ENCODE results near the gene HHAT.

Gene HHAT

GRCh38 chr1:210374600-210374953 lies 45.9 kb downstream of the HHAT start:
- no peak overlapping the region for H3K4me2 ChIP-seq (ENCODE audit: insufficient read depth, low read length)
- H3K9me3 ChIP-seq (ENCODE audit: insufficient read depth, low read length, severe bottlenecking), result no peaks in the 10 kb centered on the region
- no peak for DNase-seq
- H3K4me3 ChIP-seq (ENCODE audit: low read depth in 1 of 2, low read length in 2 of 2), result no peak overlapping the region
- H2AFZ ChIP-seq (ENCODE audit: low read depth, low read length), result no peak overlapping the region
- no peaks in the 10 kb centered on the region for H3K79me2 ChIP-seq (ENCODE audit: insufficient read depth, low read length)
- H3K36me3 ChIP-seq (ENCODE audit: insufficient read depth, low read length), result no peaks in the 10 kb centered on the region
- no peak overlapping the region for H3K9ac ChIP-seq (ENCODE audit: low read depth, low read length)
- TF ChIP-seq CTCF (IDR thresholded peaks at IDR 0.05; ENCODE audit: borderline replicate concordance, extremely low read depth, low read length, poor library complexity, severe bottlenecking) (no peak), EZH2 (IDR thresholded peaks at IDR 0.05; ENCODE audit: borderline replicate concordance, low read depth, low read length, severe bottlenecking) (no peak)
- no peak for ATAC-seq (ENCODE audit: insufficient read depth, low read depth)
- no peaks in the 10 kb centered on the region for H3K27me3 ChIP-seq (ENCODE audit: insufficient read depth, low read length, poor library complexity)
- no peaks in the 10 kb centered on the region for H3K4me1 ChIP-seq (ENCODE audit: insufficient read depth, low read length)
- H3K27ac ChIP-seq (ENCODE audit: low read length), result no peak overlapping the region
- H4K20me1 ChIP-seq (ENCODE audit: insufficient read depth, low read length), result no peaks in the 10 kb centered on the region

- Histone ChIP-seq H3K4me1 (ENCODE audit: insufficient read depth, low read length) (no peaks in the 10 kb centered on the region), H3K36me3 (ENCODE audit: insufficient read depth, low read length) (no peaks in the 10 kb centered on the region), H3K27ac (ENCODE audit: low read length) (no peak overlapping the region), H3K4me2 (ENCODE audit: insufficient read depth, low read length) (no peak overlapping the region), H4K20me1 (ENCODE audit: insufficient read depth, low read length) (no peaks in the 10 kb centered on the region), H2AFZ (ENCODE audit: low read depth, low read length) (no peak overlapping the region), H3K9me3 (ENCODE audit: insufficient read depth, low read length, severe bottlenecking) (no peaks in the 10 kb centered on the region), H3K79me2 (ENCODE audit: insufficient read depth, low read length) (no peaks in the 10 kb centered on the region), H3K9ac (ENCODE audit: low read depth, low read length) (no peak overlapping the region), H3K27me3 (ENCODE audit: insufficient read depth, low read length, poor library complexity) (no peaks in the 10 kb centered on the region), H3K4me3 (ENCODE audit: low read depth in 1 of 2, low read length in 2 of 2) (no peak overlapping the region)
- no peak for DNase-seq
- TF ChIP-seq EZH2 (IDR thresholded peaks at IDR 0.05; ENCODE audit: borderline replicate concordance, low read depth, low read length, severe bottlenecking) (no peak), CTCF (IDR thresholded peaks at IDR 0.05; ENCODE audit: borderline replicate concordance, extremely low read depth, low read length, poor library complexity, severe bottlenecking) (no peak)
- no peak for ATAC-seq (ENCODE audit: insufficient read depth, low read depth)
Measured at GRCh38 chr1:210376836-210377372, 48.2 kb downstream of the HHAT start.

- Histone ChIP-seq H3K4me2 (ENCODE audit: insufficient read depth, low read length) (no peak overlapping the region), H4K20me1 (ENCODE audit: insufficient read depth, low read length) (no peaks in the 10 kb centered on the region), H3K79me2 (ENCODE audit: insufficient read depth, low read length) (no peaks in the 10 kb centered on the region), H3K27me3 (ENCODE audit: insufficient read depth, low read length, poor library complexity) (no peaks in the 10 kb centered on the region), H2AFZ (ENCODE audit: low read depth, low read length) (no peak overlapping the region), H3K9me3 (ENCODE audit: insufficient read depth, low read length, severe bottlenecking) (no peaks in the 10 kb centered on the region), H3K4me1 (ENCODE audit: insufficient read depth, low read length) (no peaks in the 10 kb centered on the region), H3K36me3 (ENCODE audit: insufficient read depth, low read length) (no peaks in the 10 kb centered on the region), H3K27ac (ENCODE audit: low read length) (no peak overlapping the region), H3K4me3 (ENCODE audit: low read depth in 1 of 2, low read length in 2 of 2) (no peak overlapping the region), H3K9ac (ENCODE audit: low read depth, low read length) (no peak overlapping the region)
- DNase-seq (no peak), ATAC-seq (ENCODE audit: insufficient read depth, low read depth) (no peak)
- TF ChIP-seq EZH2 (IDR thresholded peaks at IDR 0.05; ENCODE audit: borderline replicate concordance, low read depth, low read length, severe bottlenecking) (no peak), CTCF (IDR thresholded peaks at IDR 0.05; ENCODE audit: borderline replicate concordance, extremely low read depth, low read length, poor library complexity, severe bottlenecking) (no peak)
Measured at GRCh38 chr1:210377731-210378333, 49.1 kb downstream of the HHAT start.
